AG09309 (cell line): ENCODE measurements around the gene SLC29A3.

Source experiments
- DNase-seq: peaks from one replicate; pipeline ENCODE4 v3.0.0-alpha.2; 2010; ENCODE audit warnings: low read depth
- H3K4me3 ChIP-seq: 2 replicates; pipeline ENCODE4 v1.5.1; 2011; ENCODE audit warnings: mild to moderate bottlenecking, low read depth, low read length, moderate library complexity; ENCODE audit not compliant: control insufficient read depth
- CTCF ChIP-seq: IDR thresholded peaks from 2 replicates; pipeline ENCODE4 v1.5.1; 2011; ENCODE audit warnings: mild to moderate bottlenecking, low read depth, low read length, inconsistent platforms; ENCODE audit not compliant: insufficient read depth, control insufficient read depth; ENCODE audit errors: missing control alignments

Gene SLC29A3

GRCh38 chr10:71312811-71313789, 6.0 kb upstream of the SLC29A3 start:
- no peak for TF ChIP-seq CTCF
- DNase-seq, result peak; percentile 52
- no peak overlapping the region for H3K4me3 ChIP-seq

GRCh38 chr10:71314028-71314693, 4.9 kb upstream of the SLC29A3 start:
- peak; percentile 76 for TF ChIP-seq CTCF
- no peak overlapping the region for H3K4me3 ChIP-seq
- DNase-seq, result no peak

- no peak for DNase-seq
- TF ChIP-seq CTCF, result no peak
- H3K4me3 ChIP-seq, result no peak overlapping the region
Observed at GRCh38 chr10:71314694-71315225, 4.3 kb upstream of the SLC29A3 start.

DNA sequence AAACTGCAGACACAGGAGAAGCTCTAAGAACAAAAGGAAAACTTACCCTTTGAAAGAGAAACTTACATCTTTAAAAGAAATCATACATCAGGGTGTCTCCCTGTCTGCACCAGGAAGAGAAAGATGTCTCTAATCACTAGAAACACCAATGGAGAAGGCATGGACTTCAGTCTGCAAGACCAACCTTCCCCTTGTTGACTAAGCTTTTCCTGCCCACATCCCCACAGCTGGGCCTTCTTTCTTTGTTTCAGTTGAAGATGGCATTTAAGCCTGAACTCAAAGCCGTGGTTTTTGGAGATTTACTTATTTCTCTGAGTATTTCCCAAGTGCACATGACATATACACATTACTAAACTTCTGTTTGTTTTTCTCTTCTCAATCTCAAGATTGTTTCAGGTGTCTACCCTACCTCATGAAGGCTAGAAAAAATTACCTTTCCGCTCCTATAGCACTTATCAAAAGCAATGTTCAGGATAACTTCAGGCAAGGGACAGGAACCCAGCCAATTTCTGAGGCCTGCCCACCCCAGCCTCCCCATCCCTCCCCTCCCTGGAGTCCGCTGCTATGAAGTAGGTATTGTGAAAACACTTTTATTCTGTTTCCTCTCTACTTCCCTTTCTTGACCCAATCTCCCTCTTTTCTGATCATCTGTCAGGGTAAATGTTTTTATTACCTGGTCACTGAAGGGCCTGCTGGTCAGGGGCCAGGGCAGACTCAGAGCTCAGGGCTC, 2.8 kb upstream of the SLC29A3 start:
- no peak for DNase-seq
- TF ChIP-seq CTCF, result no peak
- no peak overlapping the region for H3K4me3 ChIP-seq

DNA sequence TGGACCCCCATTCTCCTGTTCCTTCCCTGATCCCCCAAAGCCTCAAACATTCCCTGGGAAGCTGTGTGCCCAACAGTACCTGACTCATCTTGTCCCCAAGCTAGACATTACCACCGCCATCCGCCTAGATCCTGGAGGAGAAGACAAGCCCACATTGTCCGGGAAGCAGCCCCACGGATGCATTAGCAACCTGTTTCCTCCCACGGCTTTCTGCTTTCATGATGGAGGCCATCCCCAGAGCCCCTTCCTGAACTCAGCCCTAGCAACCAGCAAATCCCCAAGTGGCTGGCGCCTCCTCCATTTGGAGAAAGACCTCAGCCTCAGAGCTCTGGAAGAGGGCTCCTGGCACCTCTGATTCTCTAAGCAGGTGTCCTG, 2.3 kb upstream of the SLC29A3 start:
- no peak for TF ChIP-seq CTCF
- no peak for DNase-seq
- no peak overlapping the region for H3K4me3 ChIP-seq

DNA sequence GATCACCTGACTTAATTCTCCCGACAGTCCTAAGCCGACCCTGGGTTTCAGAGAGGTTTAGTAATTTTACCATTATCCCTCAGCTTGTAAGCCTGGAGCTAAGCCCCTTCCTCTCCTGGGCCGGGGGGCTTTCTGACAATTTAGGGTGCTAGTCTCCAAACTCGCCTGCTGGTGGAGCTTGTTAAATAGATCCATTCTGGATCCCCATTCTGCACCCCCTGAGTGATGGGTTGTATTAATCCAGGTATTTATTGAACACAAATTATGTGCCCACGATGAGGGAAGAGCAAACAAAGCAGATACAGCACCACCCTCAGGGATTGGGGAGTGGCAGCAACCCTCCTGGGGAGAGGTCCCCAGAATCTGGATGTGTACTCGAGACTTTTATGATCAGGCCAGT, 1.3 kb upstream of the SLC29A3 start:
- TF ChIP-seq CTCF, result no peak
- no peak overlapping the region for H3K4me3 ChIP-seq
- no peak for DNase-seq
